GM21825 (cell line): ENCODE results near the gene RIPOR2.
"Not testable (repeated sequence)": the region's sequence is repeated elsewhere in the genome, so short reads cannot be mapped to it uniquely, and the experiment has no call there.

Experiments used
- ATAC-seq: cut with Tn5 transposase; IDR thresholded peaks from one replicate; pipeline ENCODE4 v1.9.1; 2021; ENCODE audit warnings: mild to moderate bottlenecking, moderate library complexity; ENCODE audit not compliant: unreplicated experiment

The RIPOR2 gene

DNA sequence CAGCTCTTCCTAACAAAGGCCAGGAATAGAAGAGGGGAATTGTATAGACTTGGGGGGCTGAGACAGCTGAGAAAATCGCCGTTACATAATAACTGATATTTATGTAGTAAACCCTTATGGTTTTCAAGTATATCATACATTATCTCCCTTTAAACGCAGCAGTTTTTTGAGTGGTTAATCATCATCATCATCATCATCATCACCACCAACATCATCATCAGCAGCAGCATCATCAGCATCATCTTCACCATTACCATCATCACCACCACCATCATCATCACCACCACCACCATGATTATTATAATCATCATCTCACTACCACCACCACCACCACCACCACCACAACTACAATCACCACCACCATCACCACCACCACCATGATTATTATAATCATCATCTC is 9.1 kb downstream of the RIPOR2 start:
- not testable (repeated sequence) for ATAC-seq

DNA sequence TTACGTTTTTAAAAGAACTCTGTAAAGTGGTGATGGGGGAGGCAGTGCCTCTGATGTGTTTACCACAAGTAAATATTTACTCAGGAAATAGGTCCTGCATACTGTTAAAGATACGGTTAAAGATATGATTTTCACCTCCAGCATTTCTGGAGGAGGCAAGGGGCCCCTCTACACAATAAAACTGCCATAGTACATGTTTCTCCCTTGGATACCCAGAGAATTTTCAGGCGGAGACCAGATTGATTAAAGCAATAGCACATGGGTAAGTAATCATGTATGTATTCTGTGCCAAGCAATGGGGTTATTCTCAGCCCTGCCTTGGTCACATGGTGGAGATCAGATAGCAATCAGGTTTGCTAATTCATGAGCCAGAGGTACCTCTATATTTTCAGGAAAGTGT is 9.6 kb downstream of the RIPOR2 start:
- no peak for ATAC-seq

DNA sequence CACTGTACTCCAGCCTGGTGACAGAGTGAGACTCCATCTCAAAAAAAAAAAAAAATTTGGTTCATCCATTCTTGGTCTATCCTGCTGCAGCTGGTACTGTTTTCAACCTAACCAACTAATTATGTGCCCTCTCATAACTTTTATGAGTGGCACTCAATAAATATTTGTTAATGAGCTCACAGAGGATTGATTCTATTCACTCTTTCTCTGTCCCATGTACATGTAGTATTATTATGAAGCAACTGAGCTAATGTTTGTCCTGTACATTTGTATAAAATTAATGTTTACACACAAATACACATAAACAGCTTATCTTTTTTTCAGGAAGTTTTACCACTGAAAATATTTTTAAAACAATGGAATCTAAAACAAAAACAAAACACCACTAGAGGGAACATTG is 10.1 kb downstream of the RIPOR2 start:
- no peak for ATAC-seq

DNA sequence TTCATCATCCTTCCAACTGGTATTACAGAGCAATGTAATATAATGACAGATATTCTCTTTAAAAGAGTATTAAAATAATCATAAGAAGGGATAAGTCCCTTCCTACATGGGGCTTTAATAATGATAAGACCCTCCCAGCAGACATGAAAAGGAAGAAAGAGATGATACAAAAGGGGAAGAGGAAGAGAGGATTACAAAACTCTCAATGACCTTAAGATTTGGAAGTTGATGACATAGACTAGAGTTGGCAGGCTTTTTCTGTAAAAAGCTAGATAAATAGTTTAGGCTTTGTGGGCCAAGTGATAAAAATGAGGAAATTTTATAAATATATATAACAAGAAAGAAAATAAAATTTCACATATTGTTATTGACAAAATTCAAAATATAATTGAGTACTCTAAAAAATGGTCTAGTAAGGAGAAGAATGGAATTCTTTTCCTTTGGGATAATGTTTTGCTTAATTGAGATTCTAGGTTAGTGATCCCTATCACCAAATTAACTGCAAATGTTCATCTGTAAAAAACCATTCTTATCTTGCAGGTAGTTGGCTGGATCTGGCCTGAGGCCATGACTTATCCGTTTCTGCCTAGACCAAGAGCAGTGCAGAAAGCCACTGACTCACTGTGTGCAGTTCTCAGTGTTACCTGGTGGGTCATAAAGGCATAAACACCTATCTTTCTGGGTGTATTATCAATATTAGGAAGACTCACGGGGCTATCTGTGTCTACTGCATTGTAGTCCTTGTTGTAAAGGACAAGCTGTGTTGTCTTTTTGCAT is 11.0 kb downstream of the RIPOR2 start:
- ATAC-seq: no peak

DNA sequence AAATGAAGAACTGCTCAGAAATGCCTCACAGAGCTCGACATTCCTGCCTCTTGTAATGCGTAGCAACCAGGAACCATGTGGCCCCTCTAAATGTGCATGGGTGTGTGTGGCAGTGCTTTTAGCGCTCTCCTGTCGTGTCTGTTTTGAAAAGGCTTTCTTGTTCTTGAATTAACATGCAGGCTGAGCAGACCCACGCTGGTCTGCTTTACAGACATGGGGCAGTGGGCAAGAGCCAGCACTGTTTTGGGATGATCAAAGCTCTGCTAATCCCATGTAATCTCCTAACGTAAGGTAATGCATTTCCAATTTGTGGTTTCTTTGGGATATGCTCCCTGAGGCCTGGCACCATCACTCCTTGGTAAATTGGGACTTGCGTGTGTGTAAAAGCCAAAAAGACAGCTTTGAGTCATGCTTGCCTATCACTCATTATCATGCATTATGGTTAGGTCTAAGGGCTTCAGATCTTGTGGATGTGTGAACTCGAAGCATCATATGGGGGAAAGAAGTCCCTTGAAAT is 11.8 kb downstream of the RIPOR2 start:
- ATAC-seq: no peak

DNA sequence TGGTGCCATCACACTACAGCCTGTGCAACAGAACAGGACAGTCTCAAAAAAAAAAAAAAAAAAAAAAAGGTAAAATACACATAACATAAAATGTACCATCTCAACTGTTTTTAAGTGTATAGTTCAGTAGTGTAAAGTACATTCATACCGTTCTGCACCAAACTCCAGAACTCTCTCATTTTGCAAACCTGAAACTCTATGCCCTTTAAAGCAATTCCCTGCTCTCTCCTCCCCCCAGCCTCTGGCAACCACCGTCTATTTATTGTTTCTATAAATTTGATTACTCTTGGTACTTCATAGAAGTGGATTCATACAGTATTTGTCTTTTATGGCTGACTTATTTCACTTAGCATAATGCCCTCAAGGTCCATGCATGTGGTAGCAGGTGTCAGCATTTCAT is 12.9 kb downstream of the RIPOR2 start:
- no peak for ATAC-seq

DNA sequence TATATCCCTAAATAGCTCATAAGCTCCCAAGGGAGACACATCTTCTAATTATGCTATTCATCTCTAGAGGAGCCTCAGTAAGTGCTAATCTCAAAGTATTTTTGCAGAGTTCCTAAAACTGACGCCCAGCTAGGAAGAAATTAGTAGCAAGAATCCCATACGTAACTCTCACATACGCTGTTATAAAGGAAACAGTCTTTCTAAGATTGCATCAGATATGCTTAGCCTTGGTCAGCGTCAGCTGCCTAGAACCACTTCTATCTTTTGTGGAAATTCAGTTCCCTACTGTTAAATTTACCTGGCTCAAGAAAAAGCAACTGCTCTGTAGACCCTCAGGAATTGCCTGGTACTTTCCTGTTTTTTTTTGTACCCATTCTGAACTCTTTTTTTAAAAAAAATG is 13.6 kb downstream of the RIPOR2 start:
- ATAC-seq: no peak

DNA sequence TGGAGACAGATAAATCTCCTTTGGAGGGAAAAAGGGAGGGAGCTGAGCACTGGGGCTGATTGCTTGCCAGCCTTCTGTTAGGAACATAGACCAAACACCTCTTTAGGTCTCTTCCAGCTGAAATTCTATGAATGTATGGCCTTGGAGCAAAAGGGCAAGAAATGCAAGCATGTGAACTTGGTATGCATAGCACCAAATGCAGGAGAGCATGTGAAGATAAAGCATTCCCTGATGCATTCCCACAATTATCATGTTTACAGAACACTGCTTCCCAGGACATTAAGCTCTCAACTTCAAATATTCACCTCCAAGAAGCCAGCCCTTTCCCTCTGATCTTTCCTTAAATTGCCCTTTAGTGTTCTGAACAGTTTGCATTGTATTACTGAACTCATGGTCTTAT is 15.6 kb downstream of the RIPOR2 start:
- no peak for ATAC-seq

DNA sequence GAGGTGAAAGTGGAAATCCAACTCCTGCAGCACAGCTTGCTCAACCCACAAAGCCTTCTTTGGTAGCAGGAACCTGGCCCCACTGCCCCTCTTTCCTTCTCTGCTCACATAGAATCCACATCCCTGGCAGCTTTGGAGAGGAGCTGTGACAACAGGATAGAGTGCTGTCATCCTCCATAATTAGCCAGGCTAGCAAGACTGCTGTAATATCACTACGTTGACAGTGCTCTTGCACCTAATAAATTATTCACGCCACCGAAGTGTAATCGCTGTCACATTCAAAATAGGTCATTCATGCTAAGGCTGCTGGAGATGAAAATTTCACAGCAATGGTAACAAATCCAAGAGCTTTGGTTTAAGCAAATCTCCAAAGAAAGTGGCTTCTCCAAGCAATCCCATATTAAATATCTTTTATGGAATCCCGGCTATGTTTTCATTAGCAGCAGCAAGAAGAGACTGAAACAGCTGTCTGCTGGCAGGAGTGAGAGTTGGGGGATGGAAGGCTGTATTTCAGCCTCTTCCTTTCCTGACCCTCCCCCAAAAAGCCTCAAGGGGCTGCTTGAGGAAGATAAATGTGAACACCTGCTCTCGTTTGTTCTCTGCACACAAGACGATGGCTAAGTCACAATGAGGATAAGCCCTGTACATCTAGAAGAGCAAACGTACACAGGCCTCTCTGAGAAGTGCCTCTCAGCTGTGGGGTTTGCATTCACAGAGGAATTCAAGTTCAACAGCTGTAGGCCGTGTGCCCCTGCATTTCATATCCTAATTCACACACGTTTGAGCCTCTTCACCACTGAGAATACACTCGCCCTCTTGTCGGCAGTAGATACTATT is 16.5 kb downstream of the RIPOR2 start:
- peak; percentile 62 for ATAC-seq

DNA sequence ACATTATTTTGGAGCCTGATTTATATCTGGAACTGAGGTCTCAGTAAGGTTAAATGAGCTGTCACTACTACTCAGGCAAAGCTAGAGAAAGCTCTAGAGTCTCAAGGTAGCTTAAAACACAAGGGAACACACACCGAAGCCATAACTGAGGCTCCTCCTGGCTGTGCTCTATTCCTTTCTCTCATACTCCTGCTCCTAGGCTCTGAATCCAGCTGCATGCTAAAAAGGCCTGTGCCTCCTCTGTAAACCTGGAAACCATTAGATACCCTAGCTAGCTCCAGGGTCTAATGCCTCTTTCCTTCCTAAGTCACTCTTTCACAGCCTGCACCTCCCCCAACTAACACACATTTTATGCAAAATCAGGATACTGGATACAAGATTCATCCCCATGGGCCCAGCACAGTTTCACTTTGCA is 17.1 kb downstream of the RIPOR2 start:
- ATAC-seq: no peak

DNA sequence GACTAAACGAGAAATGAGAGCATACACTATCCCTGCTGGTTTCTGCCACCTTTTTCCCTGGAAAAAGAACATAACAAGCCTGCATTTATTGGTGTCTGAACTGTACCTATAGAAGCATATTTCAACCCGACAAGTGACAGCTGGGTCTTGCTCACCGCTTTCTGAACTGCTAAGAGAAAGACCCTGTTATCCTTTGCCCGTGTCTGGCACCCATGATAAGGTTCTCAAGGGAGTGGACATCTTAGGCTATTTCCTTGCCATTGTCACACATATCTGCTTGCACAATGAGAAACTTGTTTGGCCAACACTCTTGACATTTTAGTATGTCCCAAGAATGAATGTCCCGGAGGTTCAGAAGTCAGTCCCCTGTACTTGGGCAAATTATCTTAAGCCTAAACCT is 19.3 kb downstream of the RIPOR2 start:
- ATAC-seq: no peak

DNA sequence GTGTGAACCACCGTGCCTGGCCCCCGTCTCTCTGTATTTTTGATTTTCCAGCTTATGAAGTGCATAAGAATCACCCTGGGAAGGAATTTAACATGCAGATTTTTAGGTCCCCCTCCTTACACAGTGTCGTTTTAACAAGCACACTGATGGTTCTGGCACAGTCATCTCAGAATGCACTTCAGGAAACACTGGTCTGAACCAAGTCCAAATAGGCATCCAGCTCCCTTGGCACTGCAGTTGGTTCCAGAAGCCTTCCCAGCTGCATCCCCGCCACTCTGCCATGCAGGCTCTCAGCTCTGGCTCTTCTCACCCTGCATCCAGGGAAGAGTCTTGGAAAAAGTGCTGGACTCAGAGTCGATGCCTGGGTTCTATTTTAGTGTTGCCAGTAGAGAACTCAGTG is 20.1 kb downstream of the RIPOR2 start:
- ATAC-seq: no peak

DNA sequence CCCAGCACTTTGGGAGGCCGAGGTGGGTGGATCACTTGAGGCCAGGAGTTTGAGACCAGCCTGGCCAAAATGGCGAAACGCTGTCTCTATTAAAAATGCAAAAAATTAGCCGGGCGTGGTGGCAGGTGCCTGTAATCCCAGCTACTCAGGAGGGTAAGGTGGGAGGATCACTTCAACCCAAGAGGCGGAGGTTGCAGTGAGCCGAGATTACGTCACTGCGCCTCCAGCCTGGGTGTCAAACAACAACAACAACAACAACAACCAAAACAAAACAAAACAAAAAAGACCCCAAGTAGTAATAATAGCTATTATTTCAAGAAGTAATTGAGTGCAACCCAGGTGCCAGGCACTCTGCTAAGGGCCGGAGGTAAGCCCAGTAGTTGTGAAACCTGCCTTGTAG is 21.7 kb downstream of the RIPOR2 start:
- not testable (repeated sequence) for ATAC-seq

DNA sequence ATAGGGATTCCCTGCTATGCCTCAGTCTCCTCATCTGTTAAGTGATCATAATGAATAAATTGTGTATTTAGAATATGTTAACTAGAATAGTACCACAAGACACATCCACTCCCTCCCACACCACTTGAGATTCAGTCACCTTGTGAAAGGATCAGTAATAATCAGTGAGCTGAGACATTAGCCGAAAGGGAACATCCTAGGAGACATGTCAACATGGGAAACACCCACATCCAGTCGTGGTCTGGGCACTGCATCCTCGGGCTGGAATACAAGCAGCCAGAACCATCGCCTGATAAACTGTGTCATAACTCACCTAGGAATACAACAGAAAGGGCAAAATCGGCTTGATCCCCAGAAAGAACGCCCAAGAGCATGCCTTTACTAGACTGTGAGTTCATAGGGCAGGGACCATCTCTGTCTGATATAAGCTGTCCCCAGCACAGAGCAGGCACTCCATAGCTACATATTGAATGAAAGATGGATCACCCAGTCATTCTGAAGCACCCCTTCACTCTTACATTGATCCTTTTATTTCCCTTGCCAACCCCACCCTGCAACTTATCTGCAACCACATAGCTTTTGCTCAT is 23.9 kb downstream of the RIPOR2 start:
- no peak for ATAC-seq

DNA sequence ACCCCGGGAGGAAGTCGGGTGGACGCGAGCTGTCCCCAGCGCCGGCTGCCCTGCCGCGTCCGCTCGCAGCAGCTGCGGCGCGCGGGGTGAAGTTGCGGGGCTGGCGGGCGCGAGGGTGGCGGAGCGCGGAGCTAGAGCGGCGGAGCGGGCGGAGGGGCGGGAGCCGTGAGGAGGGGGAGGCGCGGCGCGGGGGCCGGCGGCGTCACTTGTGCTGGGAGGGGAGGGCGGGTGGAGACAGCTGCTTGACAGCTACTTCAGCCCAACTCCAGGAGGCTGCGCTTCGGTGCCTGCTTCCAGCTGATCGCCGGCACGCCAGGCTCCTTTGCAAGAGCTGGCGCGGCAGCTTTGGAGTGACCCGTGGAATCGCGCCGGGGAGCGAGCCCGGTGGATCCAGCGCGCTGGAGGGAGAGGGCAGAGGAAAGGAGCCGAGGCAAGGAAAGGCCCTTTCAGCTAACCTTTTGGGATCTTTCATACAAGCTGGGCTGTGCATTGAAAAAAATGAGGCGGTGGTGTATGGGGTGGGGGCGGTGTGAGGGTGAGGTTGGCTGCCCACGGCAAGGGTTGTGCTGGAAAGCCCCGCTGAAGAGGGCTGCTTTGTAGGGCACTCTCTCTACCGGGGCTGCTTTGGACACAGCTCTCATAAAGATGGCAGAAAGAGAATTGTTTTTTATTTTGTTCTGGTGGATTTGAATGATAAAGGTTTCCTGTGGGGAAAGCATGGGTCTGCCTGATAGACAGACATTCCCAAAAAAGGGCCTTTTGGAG is 24.6 kb downstream of the RIPOR2 start:
- ATAC-seq: no peak

DNA sequence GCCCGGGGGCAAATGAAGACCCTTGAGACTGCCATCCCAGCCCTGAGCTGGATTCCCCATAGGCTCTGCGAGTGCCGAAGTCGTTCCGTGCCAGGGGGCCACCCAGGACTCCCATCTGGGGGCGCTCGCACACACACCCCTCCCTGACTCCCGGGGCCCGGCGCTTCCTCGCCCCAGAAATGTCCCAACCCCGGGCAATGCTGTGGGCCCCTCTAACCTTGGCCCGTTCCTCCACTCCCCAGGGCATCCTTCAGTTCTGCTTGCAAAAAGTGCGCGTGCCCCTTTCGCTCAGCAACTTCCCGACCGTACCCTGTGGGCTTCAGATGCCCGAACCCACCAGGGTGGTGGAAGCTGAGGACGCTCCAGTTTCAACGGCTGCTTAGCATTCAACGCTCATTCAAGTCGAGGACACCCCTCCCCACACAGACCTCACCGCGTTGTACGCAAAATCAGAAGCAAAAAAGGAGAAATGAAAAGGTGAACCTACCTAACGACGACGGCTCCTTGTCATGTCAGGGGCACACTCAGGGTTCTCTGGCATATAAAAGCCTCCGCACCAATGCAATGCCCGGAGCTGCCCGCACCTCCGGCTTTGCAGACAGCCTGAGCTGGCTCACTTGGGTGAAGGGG is 25.3 kb downstream of the RIPOR2 start:
- ATAC-seq: no peak

DNA sequence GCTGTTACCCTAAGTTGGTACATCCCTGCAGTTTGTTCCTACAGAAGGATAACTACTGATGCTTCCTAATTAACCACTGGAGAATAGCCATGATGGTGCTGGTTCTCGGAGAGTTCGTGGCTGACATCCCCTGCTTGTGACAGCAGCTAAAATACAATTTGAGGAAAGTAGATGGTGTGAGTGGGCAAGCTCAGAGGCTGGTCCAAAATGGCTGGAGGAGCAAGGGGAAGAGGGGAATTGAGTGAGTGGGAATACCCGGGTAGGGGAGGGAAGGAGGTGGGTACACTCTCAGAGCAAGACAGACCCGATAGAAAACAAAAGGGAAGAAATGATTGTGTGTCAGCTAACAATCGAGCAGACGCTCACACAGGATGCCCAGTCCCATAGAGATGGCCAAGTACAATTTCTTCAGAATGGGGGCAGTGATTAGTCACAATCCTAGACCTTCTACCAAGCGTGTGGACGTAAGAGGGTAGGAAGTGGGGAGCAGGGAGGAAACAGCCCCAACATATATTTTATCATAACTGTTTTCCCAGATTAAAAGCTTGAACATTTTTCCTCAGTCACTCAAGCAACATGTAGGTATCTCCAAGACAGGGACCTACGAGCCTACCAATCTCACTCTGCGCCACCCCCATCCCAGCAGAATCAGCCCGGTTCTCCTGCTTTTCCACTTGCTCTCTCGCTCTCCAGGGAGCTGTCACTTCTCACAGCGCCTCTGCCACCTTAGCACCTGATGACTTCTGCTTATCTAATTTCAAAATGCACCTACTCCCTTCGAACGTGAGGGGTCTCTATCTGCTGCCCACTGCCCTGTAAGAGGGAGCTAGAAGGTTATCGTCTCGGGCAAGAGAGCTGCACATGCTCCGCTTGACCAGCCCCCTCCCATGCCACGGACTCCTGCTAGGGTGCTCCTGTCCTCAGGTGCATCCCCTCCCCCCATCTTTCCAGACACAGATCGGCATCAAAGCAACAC is 26.2 kb downstream of the RIPOR2 start:
- ATAC-seq: no peak

DNA sequence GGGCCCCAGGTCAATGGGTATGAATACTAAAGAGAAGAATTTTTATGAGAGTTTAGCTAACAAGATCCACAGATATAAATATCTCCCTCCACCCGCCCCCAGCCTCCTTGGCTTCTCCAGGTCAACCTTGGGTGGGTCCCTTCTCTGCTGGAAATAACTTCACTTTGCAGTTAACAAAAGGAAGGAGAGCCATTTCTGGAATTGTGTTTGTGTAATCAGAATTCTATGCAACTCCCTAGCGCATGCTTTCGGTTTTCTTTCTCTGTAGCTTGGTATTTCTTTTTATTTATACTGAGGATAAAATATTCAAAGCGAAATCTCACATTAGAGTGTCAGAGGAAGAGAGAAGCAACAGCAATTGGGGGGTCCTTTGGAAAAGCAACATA is 27.1 kb downstream of the RIPOR2 start:
- ATAC-seq: no peak

DNA sequence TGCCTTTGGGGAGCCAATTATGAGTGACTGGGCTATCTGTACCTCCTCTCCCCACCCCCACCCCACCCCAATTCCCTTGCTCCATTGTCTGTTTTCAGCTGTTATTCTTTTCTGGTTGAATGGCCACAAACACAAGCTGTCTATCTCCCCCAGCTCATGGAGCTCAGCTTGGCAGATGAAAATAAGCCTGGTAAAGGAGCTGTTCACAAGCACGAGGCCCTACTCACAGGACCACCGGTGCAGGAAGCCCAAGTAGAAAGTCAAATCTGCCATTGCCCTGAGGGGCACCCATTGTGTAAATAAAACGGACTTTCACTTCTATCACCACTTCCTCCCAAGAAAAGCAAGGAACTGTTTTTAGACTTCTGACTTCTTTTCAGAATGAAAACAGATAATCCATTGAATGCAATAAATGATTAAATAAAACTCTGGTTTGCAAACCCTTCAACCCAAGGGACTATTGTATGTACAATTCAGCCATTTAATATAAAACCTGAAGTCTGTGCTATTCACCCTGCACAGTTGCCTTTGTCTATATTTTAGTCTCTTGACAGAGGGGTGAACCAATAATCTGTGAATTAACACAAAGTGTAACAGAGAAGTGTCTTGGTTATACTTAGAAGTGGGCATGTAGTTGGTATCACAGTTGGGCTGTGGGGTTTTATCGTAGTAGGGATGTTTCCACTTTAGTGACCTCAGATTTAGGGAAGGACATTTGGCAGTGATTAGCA is 27.7 kb downstream of the RIPOR2 start:
- ATAC-seq: no peak
